Thyroid gland (tissue), 4 donors: ENCODE measurements around the gene PDLIM1. TPM values are rescaled to one million over a fixed set of nuclear protein-coding genes. Genes with fewer than 3 reads are reported as not detected.

Experiments used
- DNase-seq, 2 donors: peaks; one replicate each; pipeline ENCODE4 v3.0.0-alpha.2; 2019
- H3K27ac ChIP-seq, 3 donors: fragments of 200-600 bp; sonication (generic); 1 replicate in 2 of 3; 2 replicates in 1 of 3; pipeline ENCODE4 v1.5.1; 2016 to 2019; ENCODE audit warnings: mild to moderate bottlenecking in 1 of 3, moderate library complexity in 1 of 3
- H3K27me3 ChIP-seq: fragments of 200-600 bp; sonication (generic); one replicate; pipeline ENCODE4 v1.5.1; 2019
- H3K36me3 ChIP-seq, 2 donors: fragments of 200-600 bp; sonication (generic); one replicate each; pipeline ENCODE4 v1.5.1; 2016 to 2019
- H3K4me1 ChIP-seq, 2 donors: fragments of 200-600 bp; sonication (generic); one replicate each; pipeline ENCODE4 v1.5.1; 2017 to 2019
- H3K4me3 ChIP-seq, 3 donors: fragments of 200-600 bp; sonication (generic); replicated peaks in 1 of 3; 1 replicate in 2 of 3; 2 replicates in 1 of 3; pipeline ENCODE4 v1.5.1; 2016; ENCODE audit warnings: mild to moderate bottlenecking in 1 of 3
- H3K9me3 ChIP-seq: fragments of 200-600 bp; sonication (generic); one replicate; pipeline ENCODE4 v1.5.1; 2017
- POLR2A ChIP-seq, 2 donors: fragments of 450-650 bp; IDR thresholded peaks; one replicate each; pipeline ENCODE4 v1.6.1; 2017; ENCODE audit warnings: antibody characterized with exemption in 2 of 2, mild to moderate bottlenecking in 2 of 2, moderate library complexity in 1 of 2
- WGBS, 2 donors: methylation state at CpG; one replicate each; pipeline ENCODE4 v1.1.5; 2017; 5-methylcytosine and 5-hydroxymethylcytosine counted together
- intact Hi-C: fragments of 100-400 bp; cut with DNase I; formaldehyde crosslinking; loops from one replicate; pipeline ENCODE4 v1.15.1; 2023
- total RNA-seq, 4 donors: library from RNA; depleted of rRNA; stranded (reverse); fragments of >200 nt; gene quantifications; one replicate each; pipeline ENCODE4 v1.2.3, GENCODE V29; 2016
- TF ChIP-seq, protein P1 (sequence below), 6 experiments: fragments of 200-600 bp in 3 of 6; fragments of 450-650 bp in 3 of 6; sonication (generic) in 3 of 6; IDR thresholded peaks; one replicate each; pipeline ENCODE4 v1.5.1; 2016 to 2019; ENCODE audit warnings: antibody characterized with exemption in 6 of 6, mild to moderate bottlenecking in 2 of 6, inconsistent platforms in 1 of 6, moderate library complexity in 1 of 6

Gene PDLIM1
- total RNA-seq, 4 donors from 2014 or later: 67.8 to 158 (median 90.7) TPM

DNA sequence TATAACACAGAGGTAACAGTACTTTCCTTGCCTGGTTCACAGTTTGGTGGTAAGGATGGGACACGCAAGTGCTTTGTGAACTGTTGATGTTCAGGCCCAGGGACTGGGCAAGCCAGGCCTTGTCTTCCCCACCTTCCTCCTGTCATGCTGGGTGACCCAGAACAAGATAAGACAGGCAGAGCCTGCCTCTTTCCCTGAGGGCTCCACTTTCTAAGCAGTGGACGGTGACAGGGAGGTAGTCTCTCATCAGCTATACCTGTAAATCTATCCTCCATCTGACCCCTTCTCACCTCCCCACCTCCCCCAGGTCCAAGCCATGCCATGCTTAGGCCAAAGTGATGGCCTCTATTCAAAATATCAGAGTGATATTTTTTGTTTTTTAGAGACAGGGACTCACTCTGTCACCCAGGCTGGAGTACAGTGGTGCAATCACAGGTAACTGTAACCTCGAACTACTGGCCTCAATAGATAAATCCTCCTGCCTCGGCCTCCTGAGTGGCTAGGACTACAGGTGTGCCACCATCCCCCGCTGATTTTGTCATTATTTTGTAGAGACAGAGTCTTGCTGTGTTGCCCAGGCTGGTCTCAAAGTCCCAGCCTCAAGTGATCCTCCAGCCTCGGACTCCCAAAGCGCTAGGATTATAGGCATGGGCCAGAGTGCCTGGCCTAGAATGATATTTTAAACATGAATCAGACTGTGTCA is 42.8 kb downstream of the PDLIM1 start:
- no peaks in the 10 kb centered on the region for H3K27me3 ChIP-seq
- H3K4me3 ChIP-seq: no peak overlapping the region
- H3K27ac ChIP-seq: peak overlapping the region in 2 of 3 donors; percentile 17 to 52
- intact Hi-C loops: loop anchor here (2.0 to 10.0 kb wide), 2 partner anchors 63 to 115 kb away; no protein-coding TSS in a partner anchor
- peaks cover 13 to 25% of the 10 kb centered on the region in 2 donors for H3K36me3 ChIP-seq
- H3K9me3 ChIP-seq: no peaks in the 10 kb centered on the region
- DNase-seq: no peak
- peaks cover 13 to 24% of the 10 kb centered on the region in 2 donors for H3K4me1 ChIP-seq
- WGBS, 2 donors: 96 to 97% methylated on average over 7 of the region's 7 CpGs
- TF ChIP-seq, protein P1, sequence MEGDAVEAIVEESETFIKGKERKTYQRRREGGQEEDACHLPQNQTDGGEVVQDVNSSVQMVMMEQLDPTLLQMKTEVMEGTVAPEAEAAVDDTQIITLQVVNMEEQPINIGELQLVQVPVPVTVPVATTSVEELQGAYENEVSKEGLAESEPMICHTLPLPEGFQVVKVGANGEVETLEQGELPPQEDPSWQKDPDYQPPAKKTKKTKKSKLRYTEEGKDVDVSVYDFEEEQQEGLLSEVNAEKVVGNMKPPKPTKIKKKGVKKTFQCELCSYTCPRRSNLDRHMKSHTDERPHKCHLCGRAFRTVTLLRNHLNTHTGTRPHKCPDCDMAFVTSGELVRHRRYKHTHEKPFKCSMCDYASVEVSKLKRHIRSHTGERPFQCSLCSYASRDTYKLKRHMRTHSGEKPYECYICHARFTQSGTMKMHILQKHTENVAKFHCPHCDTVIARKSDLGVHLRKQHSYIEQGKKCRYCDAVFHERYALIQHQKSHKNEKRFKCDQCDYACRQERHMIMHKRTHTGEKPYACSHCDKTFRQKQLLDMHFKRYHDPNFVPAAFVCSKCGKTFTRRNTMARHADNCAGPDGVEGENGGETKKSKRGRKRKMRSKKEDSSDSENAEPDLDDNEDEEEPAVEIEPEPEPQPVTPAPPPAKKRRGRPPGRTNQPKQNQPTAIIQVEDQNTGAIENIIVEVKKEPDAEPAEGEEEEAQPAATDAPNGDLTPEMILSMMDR (IDR thresholded peaks at IDR 0.05): no peak
- no peak for TF ChIP-seq POLR2A (IDR thresholded peaks at IDR 0.05)

DNA sequence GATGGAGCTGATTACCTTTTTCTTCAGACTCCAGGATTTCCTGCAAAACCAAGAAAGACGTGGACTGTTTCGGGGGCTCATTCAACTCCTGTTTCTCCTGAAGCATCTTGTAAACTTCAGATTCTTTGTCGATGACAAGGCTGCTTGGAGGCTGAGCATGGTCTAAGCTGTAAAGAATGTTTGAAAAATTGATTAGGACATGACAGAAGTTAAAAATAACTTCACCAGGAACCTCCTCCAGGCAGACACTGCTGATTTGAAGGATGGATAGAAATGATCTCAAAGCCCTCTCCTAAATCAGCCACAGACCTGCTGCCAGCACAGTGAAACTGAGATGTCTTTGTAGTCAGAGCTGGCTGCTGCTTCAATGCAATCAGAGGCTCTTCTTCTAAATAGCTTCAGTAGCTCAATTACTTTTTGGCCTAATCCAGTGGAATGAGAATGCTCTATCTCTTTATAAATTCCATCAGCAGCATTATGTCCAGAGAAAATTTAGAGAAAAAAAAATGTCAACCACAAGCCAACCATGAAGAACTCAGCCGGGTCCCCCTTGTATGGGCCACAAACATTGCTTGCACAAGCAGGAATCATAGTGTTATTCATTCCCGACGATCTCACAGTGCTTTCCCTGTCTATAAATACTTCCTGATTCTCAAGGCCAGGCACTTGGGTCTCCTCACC is 43.5 kb downstream of the PDLIM1 start:
- no peak for DNase-seq
- H3K4me1 ChIP-seq: peaks cover 13 to 28% of the 10 kb centered on the region in 2 donors
- intact Hi-C loops: loop anchor here (10.0 kb wide), 1 partner anchor 63 kb away; no protein-coding TSS in a partner anchor
- H3K9me3 ChIP-seq: no peaks in the 10 kb centered on the region
- H3K4me3 ChIP-seq: no peak overlapping the region
- peak overlapping the region in 2 of 3 donors; percentile 1 to 52 for H3K27ac ChIP-seq
- TF ChIP-seq, protein P1 (IDR thresholded peaks at IDR 0.05): no peak
- no peak for TF ChIP-seq POLR2A (IDR thresholded peaks at IDR 0.05)
- H3K36me3 ChIP-seq: peaks cover 13 to 25% of the 10 kb centered on the region in 2 donors
- 72 to 78% methylated on average over 6 of the region's 6 CpGs for WGBS, 2 donors
- no peaks in the 10 kb centered on the region for H3K27me3 ChIP-seq

DNA sequence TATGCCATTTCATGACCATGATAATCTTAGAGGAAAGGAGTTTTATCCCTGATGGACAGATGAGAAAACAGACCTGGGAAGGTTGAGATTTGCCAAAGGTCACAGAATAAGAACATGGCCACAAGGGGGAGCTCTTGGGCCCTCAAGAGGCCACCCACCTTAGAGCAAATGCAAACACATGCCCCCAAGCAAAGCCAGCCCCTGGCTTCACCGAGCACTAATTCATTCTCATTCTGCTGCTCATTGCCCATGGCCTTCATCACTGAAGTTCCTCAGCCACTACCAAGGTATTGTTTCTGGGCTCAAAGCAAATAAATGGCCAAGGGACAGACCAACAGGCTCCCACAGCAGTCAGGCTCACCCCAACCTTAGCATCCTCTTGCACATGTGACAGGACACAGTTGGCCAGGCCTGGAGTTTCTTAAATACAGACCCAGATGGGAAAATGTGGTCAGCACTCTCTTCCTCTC is 44.2 kb downstream of the PDLIM1 start:
- Histone ChIP-seq H3K4me3 (no peak overlapping the region), H3K4me1 (peaks cover 13 to 28% of the 10 kb centered on the region in 2 donors), H3K36me3 (peaks cover 13 to 25% of the 10 kb centered on the region in 2 donors), H3K27ac (peak overlapping the region in 2 of 3 donors; percentile 1 to 52), H3K27me3 (no peaks in the 10 kb centered on the region), H3K9me3 (no peaks in the 10 kb centered on the region)
- peak; percentile 75 to 80 for DNase-seq
- intact Hi-C loops: loop anchor here (10.0 kb wide), 1 partner anchor 62 kb away; no protein-coding TSS in a partner anchor
- TF ChIP-seq, protein P1 (IDR thresholded peaks at IDR 0.05): peak; percentile 66 to 84 (median 76)
- no peak for TF ChIP-seq POLR2A (IDR thresholded peaks at IDR 0.05)
- WGBS, 2 donors: 8 to 9% methylated on average over 1 of the region's 1 CpG

DNA sequence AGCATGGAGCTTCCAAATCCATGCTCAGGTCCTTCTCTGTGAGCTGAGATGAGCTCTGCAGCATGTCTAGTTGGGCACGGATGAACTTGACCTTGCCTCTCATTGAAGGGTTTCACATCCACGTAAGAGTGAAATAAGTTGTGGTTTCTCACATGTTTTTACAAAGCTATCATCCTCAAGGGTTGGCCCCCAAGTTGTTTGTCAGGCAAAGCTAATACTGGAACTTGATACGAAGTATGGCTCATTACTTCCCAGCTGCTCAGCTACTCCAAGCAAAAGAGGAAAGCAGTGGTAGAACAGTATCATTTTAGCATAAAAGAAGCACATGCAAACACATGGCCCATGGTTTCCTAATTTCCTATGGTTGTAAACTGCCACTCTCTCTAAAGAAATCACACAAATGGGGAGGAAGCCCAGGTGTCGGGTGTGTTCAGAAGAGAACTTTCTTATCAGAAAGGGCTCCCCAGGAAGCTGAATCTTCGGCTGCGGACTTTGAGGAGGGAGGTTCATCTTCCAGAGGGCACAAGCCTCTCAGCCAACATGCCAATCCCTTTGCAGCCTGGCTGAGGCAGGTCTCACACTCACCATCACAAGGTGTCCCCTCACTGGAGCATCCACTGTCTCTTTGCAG is 45.3 kb downstream of the PDLIM1 start:
- Histone ChIP-seq H3K27ac (no peak overlapping the region), H3K36me3 (peaks cover 13 to 30% of the 10 kb centered on the region in 2 donors), H3K9me3 (no peaks in the 10 kb centered on the region), H3K4me3 (no peak overlapping the region), H3K27me3 (no peaks in the 10 kb centered on the region), H3K4me1 (peaks cover 13 to 28% of the 10 kb centered on the region in 2 donors)
- no peak for DNase-seq
- no peak for TF ChIP-seq POLR2A (IDR thresholded peaks at IDR 0.05)
- TF ChIP-seq, protein P1 (IDR thresholded peaks at IDR 0.05): no peak
- intact Hi-C loops: loop anchor here (10.0 kb wide), 1 partner anchor 61 kb away; no protein-coding TSS in a partner anchor
- WGBS, 2 donors: 79 to 85% methylated on average over 6 of the region's 6 CpGs
